Measurements from ENCODE around the gene EPHA3. TPM values are rescaled to one million over a fixed set of nuclear protein-coding genes. Genes with fewer than 3 reads are reported as not detected.

The EPHA3 gene
- total and polyA plus RNA-seq, 9 donors: 18.9 to 40.1 (median 26.3) TPM

DNA sequence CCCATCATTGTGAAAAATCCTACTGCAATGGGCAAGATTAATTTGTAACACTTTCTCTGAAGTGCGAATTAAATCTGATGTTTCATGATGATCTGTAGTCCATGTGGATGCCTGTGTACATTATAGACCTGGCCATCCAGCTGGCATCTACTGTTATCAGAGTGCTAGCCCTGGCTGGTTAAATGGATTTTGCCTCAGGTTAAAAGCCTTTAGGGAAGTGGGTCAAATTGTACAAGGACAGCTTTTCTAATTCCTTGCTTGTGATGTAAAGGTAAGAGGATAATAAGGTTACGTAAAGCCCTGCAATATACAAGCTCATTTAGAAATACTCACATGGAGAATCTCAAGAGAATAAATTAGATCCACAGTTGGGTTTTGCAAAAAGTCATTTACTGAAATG is 138.2 kb downstream of the EPHA3 start:
- no peak overlapping the region for H3K4me3 ChIP-seq (ENCODE audit: low read length)
- no peak for DNase-seq
- no peaks in the 10 kb centered on the region for H3K9me3 ChIP-seq (replicated peaks; ENCODE audit: control insufficient read depth, low read depth, low read length)
- no peaks in the 10 kb centered on the region for H3K36me3 ChIP-seq (ENCODE audit: control insufficient read depth, insufficient read depth, low read length)
- H3K27me3 ChIP-seq (ENCODE audit: control insufficient read depth, insufficient read depth, low read length): no peaks in the 10 kb centered on the region
- H3K27ac ChIP-seq (ENCODE audit: low read length): no peak overlapping the region
- WGBS (ENCODE audit: insufficient coverage): 80% methylated on average over 1 of the region's 2 CpGs
- H3K4me1 ChIP-seq (ENCODE audit: control insufficient read depth, insufficient read depth, low read length): no peaks in the 10 kb centered on the region

DNA sequence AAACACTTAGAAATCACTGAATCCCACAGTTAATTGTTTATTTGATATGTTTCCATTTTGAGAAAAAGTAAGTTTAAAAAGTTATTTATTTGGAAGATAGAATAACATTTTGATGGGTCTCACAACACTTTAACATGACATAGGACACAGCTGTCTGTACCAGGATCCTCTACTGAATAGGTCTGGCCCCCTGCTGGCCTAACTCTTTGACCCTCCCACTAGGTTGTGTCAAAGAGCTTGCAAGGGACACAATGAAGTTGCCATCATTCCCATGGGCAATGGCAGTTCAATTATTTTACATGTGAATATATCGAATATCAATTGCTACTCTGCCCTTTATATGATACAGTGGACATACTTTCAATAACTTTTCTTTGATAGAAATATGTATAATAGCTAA is 138.9 kb downstream of the EPHA3 start:
- Histone ChIP-seq H3K4me3 (ENCODE audit: low read length) (no peak overlapping the region), H3K4me1 (ENCODE audit: control insufficient read depth, insufficient read depth, low read length) (no peaks in the 10 kb centered on the region), H3K27ac (ENCODE audit: low read length) (no peak overlapping the region), H3K36me3 (ENCODE audit: control insufficient read depth, insufficient read depth, low read length) (no peaks in the 10 kb centered on the region), H3K27me3 (ENCODE audit: control insufficient read depth, insufficient read depth, low read length) (no peaks in the 10 kb centered on the region), H3K9me3 (replicated peaks; ENCODE audit: control insufficient read depth, low read depth, low read length) (no peaks in the 10 kb centered on the region)
- no CpG with 5 or more reads among the region's 1 CpG for WGBS (ENCODE audit: insufficient coverage)
- DNase-seq: no peak

DNA sequence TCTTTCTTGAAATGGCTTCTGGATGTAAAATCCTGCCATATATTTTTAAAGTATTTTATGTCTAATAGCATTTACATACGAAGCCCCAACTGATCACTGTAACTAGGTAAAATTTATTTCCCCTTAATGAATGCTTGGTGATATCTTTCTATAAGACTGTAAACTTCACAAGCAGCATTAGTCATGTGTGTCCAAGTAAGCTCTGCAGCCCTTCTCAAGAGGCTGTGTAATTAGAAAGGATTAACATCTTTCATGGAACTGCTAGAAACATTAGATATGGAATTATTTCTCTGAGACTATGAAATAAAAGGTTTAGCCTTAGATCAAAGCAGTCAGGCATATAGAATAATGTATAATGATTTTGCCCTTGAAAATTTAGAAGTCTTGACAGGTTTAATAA is 143.3 kb downstream of the EPHA3 start:
- Histone ChIP-seq H3K4me1 (ENCODE audit: control insufficient read depth, insufficient read depth, low read length) (no peaks in the 10 kb centered on the region), H3K4me3 (ENCODE audit: low read length) (no peak overlapping the region), H3K27ac (ENCODE audit: low read length) (no peak overlapping the region), H3K36me3 (ENCODE audit: control insufficient read depth, insufficient read depth, low read length) (no peaks in the 10 kb centered on the region), H3K9me3 (replicated peaks; ENCODE audit: control insufficient read depth, low read depth, low read length) (no peaks in the 10 kb centered on the region), H3K27me3 (ENCODE audit: control insufficient read depth, insufficient read depth, low read length) (no peaks in the 10 kb centered on the region)
- DNase-seq: no peak
- WGBS (ENCODE audit: insufficient coverage): no CpG with 5 or more reads among the region's 1 CpG

DNA sequence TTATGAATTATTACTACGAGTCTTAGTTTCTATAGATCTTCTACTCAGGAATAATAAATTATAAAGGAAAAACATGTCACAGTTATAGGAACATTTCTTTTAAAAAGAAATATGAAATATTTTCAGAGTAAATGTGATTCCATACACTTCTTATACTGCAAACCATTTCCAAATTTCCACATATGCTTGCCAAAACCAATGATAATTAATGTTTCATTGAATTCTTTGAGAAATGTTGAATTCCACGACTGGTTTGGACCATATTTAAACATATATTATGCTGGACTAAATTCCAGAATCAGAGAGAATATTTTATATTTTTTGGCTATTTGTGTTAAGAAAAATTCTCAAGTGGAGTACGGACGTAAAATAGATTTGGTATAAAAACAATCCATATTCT is 144.6 kb downstream of the EPHA3 start:
- Histone ChIP-seq H3K36me3 (ENCODE audit: control insufficient read depth, insufficient read depth, low read length) (no peaks in the 10 kb centered on the region), H3K4me3 (ENCODE audit: low read length) (no peak overlapping the region), H3K27me3 (ENCODE audit: control insufficient read depth, insufficient read depth, low read length) (no peaks in the 10 kb centered on the region), H3K27ac (ENCODE audit: low read length) (no peak overlapping the region), H3K4me1 (ENCODE audit: control insufficient read depth, insufficient read depth, low read length) (no peaks in the 10 kb centered on the region), H3K9me3 (replicated peaks; ENCODE audit: control insufficient read depth, low read depth, low read length) (no peaks in the 10 kb centered on the region)
- WGBS (ENCODE audit: insufficient coverage): no CpG with 5 or more reads among the region's 4 CpGs
- DNase-seq: peak; percentile 83

DNA sequence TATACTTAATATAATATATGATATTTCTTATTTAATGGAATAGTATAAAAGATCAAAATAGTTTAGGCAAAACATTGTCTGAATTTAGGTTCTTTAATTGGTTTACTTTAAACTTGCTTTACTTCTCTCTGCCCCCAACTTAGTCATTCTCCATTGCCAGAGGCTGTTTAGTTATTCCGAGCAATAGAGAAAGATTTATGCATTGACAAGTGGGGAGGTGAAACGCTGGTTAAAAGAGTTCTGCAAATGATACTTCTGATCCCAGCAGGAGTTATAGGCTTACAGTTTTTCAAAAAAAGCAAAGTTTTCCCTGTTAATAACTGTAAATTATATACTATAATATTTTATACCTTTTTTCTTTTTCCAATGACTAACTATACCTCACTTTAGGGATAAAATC is 145.4 kb downstream of the EPHA3 start:
- no peak overlapping the region for H3K27ac ChIP-seq (ENCODE audit: low read length)
- no CpG with 5 or more reads among the region's 2 CpGs for whole genome bisulfite sequencing (ENCODE audit: insufficient coverage)

DNA sequence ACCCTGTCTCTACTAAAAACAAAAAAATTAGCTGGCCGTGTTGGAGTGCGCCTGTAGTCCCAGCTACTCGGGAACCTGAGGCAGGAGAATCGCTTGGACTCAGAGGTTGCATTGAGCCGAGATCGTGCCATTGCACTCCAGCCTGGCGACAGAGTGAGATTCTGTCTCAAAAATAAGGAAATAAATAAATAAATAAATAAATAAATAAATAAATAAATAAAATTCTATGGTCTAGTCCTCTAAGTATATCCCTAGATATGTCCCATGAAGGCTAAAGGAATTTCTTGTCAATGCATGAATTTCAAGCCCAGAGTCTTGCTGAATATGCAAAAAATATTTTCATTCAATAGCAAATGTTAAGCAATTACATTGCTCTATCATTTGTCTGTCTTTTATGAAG is 149.0 kb downstream of the EPHA3 start:
- WGBS (ENCODE audit: insufficient coverage): 100% methylated on average over 1 of the region's 7 CpGs
- no peaks in the 10 kb centered on the region for H3K36me3 ChIP-seq (ENCODE audit: control insufficient read depth, insufficient read depth, low read length)
- H3K27ac ChIP-seq (ENCODE audit: low read length): no peak overlapping the region
- H3K4me1 ChIP-seq (ENCODE audit: control insufficient read depth, insufficient read depth, low read length): no peaks in the 10 kb centered on the region
- no peaks in the 10 kb centered on the region for H3K27me3 ChIP-seq (ENCODE audit: control insufficient read depth, insufficient read depth, low read length)
- H3K9me3 ChIP-seq (replicated peaks; ENCODE audit: control insufficient read depth, low read depth, low read length): no peaks in the 10 kb centered on the region
- no peak for DNase-seq
- no peak overlapping the region for H3K4me3 ChIP-seq (ENCODE audit: low read length)

More for the DNA sequence above, 145.4 kb downstream of the EPHA3 start:
- no peak for DNase-seq
- no peaks in the 10 kb centered on the region for H3K36me3 ChIP-seq (ENCODE audit: control insufficient read depth, insufficient read depth, low read length)
- no peaks in the 10 kb centered on the region for H3K9me3 ChIP-seq (replicated peaks; ENCODE audit: control insufficient read depth, low read depth, low read length)
- no peaks in the 10 kb centered on the region for H3K27me3 ChIP-seq (ENCODE audit: control insufficient read depth, insufficient read depth, low read length)
- H3K4me3 ChIP-seq (ENCODE audit: low read length): no peak overlapping the region
- H3K4me1 ChIP-seq (ENCODE audit: control insufficient read depth, insufficient read depth, low read length): no peaks in the 10 kb centered on the region

DNA sequence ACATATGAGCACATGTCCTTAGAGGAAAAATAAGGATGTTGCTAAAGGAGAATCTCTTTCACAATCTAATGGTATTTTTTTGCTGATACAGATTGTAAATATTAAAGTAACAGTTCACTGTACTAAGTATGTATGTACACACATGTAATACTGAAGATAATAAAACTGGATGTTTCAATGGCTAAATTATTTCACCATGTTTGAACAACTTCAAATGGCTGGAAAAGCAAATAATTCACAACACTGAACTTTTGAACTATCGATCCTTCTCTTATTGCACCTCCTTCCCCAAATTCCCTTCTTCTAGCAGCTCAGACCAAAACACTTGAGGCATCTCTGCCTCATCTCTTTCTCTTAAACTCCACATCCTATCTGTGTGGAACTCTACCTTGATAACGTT is 149.5 kb downstream of the EPHA3 start:
- Histone ChIP-seq H3K36me3 (ENCODE audit: control insufficient read depth, insufficient read depth, low read length) (no peaks in the 10 kb centered on the region), H3K4me3 (ENCODE audit: low read length) (no peak overlapping the region), H3K27me3 (ENCODE audit: control insufficient read depth, insufficient read depth, low read length) (no peaks in the 10 kb centered on the region), H3K9me3 (replicated peaks; ENCODE audit: control insufficient read depth, low read depth, low read length) (no peaks in the 10 kb centered on the region), H3K4me1 (ENCODE audit: control insufficient read depth, insufficient read depth, low read length) (no peaks in the 10 kb centered on the region), H3K27ac (ENCODE audit: low read length) (no peak overlapping the region)
- 94% methylated on average over 2 of the region's 2 CpGs for WGBS (ENCODE audit: insufficient coverage)
- DNase-seq: no peak

DNA sequence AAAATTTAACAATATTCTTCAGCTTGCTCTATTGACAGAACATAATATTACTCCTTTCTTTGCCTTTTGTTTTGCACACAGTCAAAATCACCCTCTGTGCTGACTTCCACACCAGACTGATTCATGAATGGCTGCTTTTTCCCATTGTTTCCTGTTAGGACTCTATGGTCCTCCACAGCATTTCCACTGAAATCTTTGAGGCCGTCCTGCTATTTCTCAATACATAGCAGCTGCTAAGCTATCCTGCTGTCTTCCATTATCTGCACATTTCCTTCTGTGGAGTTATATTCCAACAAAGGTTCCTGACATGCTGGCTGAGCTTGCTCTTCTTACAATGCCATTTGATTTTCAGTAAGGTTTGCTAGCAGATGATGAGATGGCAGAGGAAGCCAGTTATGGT is 153.3 kb downstream of the EPHA3 start:
- no peak overlapping the region for H3K4me3 ChIP-seq (ENCODE audit: low read length)
- H3K27ac ChIP-seq (ENCODE audit: low read length): no peak overlapping the region
- no peaks in the 10 kb centered on the region for H3K27me3 ChIP-seq (ENCODE audit: control insufficient read depth, insufficient read depth, low read length)
- DNase-seq: peak; percentile 13
- no peaks in the 10 kb centered on the region for H3K36me3 ChIP-seq (ENCODE audit: control insufficient read depth, insufficient read depth, low read length)
- 71% methylated on average over 1 of the region's 1 CpG for WGBS (ENCODE audit: insufficient coverage)
- H3K9me3 ChIP-seq (replicated peaks; ENCODE audit: control insufficient read depth, low read depth, low read length): no peaks in the 10 kb centered on the region
- no peaks in the 10 kb centered on the region for H3K4me1 ChIP-seq (ENCODE audit: control insufficient read depth, insufficient read depth, low read length)

DNA sequence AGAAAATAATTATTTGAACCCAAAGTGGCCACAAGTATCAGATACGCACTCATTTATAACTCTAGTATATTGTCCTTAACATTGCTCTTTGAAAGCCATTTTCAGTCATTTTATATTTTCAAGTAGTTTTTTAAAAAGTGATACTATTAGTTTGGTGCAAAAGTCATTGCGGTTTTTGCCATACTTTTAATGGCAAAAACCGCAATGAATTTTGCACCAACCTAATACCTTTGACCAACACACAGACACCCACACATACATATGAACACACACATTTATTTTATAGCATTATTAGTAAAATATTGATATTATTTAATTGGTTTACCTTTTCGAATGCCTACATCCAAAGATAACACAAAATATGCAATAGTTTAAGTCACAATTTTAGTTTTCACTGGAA is 154.3 kb downstream of the EPHA3 start:
- no peak for DNase-seq
- Histone ChIP-seq H3K9me3 (replicated peaks; ENCODE audit: control insufficient read depth, low read depth, low read length) (no peaks in the 10 kb centered on the region), H3K36me3 (ENCODE audit: control insufficient read depth, insufficient read depth, low read length) (no peaks in the 10 kb centered on the region), H3K27ac (ENCODE audit: low read length) (no peak overlapping the region), H3K27me3 (ENCODE audit: control insufficient read depth, insufficient read depth, low read length) (no peaks in the 10 kb centered on the region), H3K4me3 (ENCODE audit: low read length) (no peak overlapping the region), H3K4me1 (ENCODE audit: control insufficient read depth, insufficient read depth, low read length) (no peaks in the 10 kb centered on the region)
- WGBS (ENCODE audit: insufficient coverage): no CpG with 5 or more reads among the region's 4 CpGs

DNA sequence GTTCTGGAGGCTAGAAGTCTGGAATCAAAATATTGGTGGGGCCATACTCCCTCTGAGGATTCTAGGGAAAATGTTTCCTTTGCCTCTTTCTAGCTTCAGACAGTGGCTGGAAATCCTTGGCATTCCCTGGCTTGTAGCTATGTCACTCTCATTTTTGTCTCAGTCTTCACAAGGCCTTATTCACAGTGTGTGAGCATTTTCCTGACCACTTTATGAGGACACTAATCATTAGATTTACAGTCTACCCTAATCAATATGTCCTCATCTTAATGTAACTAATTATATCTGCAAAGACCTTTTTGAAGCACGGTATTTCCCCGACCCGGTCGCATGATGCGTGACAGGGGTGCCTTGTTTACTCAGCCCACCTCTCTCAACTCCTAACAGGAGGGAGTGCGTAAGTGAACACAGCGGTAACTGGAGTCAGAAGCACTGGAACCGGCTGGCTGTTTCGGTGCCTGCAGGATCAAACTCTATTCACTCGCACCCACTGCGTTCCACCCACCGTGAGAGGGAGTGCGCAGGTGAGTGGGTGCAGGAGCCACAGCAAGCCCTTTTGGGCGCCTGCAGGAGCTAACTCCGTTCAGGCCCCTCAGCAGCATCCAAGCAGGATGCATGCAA is 155.0 kb downstream of the EPHA3 start:
- Histone ChIP-seq H3K27me3 (ENCODE audit: control insufficient read depth, insufficient read depth, low read length) (no peaks in the 10 kb centered on the region), H3K36me3 (ENCODE audit: control insufficient read depth, insufficient read depth, low read length) (no peaks in the 10 kb centered on the region), H3K9me3 (replicated peaks; ENCODE audit: control insufficient read depth, low read depth, low read length) (no peaks in the 10 kb centered on the region), H3K27ac (ENCODE audit: low read length) (no peak overlapping the region), H3K4me1 (ENCODE audit: control insufficient read depth, insufficient read depth, low read length) (no peaks in the 10 kb centered on the region), H3K4me3 (ENCODE audit: low read length) (no peak overlapping the region)
- no peak for DNase-seq
- WGBS (ENCODE audit: insufficient coverage): 93% methylated on average over 12 of the region's 15 CpGs

DNA sequence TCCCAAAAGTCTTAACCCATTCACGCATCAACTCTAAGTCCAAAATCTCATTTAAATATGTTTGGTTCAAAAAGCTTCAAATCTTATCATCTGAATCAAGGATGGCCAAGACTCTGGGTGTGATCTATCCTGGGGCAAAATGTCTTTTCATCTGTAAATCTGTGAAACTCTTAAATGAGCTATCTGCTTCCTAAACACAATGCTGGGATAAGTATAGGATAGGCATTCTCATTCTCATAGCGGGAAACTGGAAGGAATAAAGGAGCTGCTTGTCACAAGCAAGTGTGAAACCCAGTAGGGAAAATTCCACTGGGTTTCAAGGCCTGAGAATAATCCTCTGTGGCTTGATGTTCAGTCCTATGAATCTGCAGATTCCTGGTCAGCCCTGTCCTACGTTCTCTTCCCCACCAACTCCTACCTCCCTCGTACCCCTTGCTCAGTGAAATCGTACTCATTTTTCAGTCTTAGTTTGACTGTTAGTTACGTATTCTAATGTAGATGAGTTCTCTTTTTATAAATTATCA is 156.7 kb downstream of the EPHA3 start:
- H3K27me3 ChIP-seq (ENCODE audit: control insufficient read depth, insufficient read depth, low read length): no peaks in the 10 kb centered on the region
- no peak for DNase-seq
- H3K27ac ChIP-seq (ENCODE audit: low read length): no peak overlapping the region
- H3K9me3 ChIP-seq (replicated peaks; ENCODE audit: control insufficient read depth, low read depth, low read length): no peaks in the 10 kb centered on the region
- H3K36me3 ChIP-seq (ENCODE audit: control insufficient read depth, insufficient read depth, low read length): no peaks in the 10 kb centered on the region
- WGBS (ENCODE audit: insufficient coverage): 88% methylated on average over 1 of the region's 6 CpGs
- no peaks in the 10 kb centered on the region for H3K4me1 ChIP-seq (ENCODE audit: control insufficient read depth, insufficient read depth, low read length)
- no peak overlapping the region for H3K4me3 ChIP-seq (ENCODE audit: low read length)

All from muscle of leg (tissue), 11 donors.